ENCODE measurements around the gene CD14. TPM values are rescaled to one million over a fixed set of nuclear protein-coding genes. Genes with fewer than 3 reads are reported as not detected.
A peak's percentile ranks its signal among the peaks of the same experiment; 100 is the strongest.

Gene CD14
- total RNA-seq, 1 experiment from 2014 or later, result 0.63 TPM

GRCh38 chr5:140673187-140673976 is 40.4 kb upstream of the CD14 start, which contains the start of gene DND1:
Gene DND1, minus strand, starts transcription at chr5:140673576. Its CDS starts 34 bp downstream, at chr5:140673542.
- ATAC-seq, result peak; percentile 70
- CTCF ChIA-PET, result interaction anchor here (0.6 to 1.4 kb wide), 3 partner anchors 18 to 327 kb away, joined by 3 to 4 read pairs (median 3); partner anchors contain the start of genes HARS1, HARS2 and HBEGF

More at GRCh38 chr5:140673187-140673976, 40.4 kb upstream of the CD14 start, which contains the start of gene DND1:
- Mint-ChIP-seq H3K36me3 (peaks cover 56% of the 10 kb centered on the region), H3K27ac (no peak within 1 kb of the TSS), H3K9me3 (no peaks in the 10 kb centered on the region), H3K27me3 (ENCODE audit: low read depth) (no peaks in the 10 kb centered on the region), H3K4me1 (peaks cover 7% of the 10 kb centered on the region), H3K4me3 (no peak within 1 kb of the TSS)
- DNase-seq (ENCODE audit: low spot score), result peak; percentile 30
- POLR2A ChIA-PET, result interaction anchor here (0.6 to 1.1 kb wide), 4 partner anchors 8 to 116 kb away, joined by 3 to 4 read pairs (median 3); partner anchors contain the start of genes APBB3, SRA1 and WDR55
- TF ChIP-seq CDX4 (CRISPR knock-in tag; IDR thresholded peaks at IDR 0.05; ENCODE audit: borderline replicate concordance) (no peak), NFYB (CRISPR knock-in tag; conservative IDR thresholded peaks at IDR 0.05; ENCODE audit: low read depth) (0 out of 2 replicates have a peak, but pooled peaks have one; percentile 9), FOXP4 (CRISPR knock-in tag; IDR thresholded peaks at IDR 0.05) (no peak), NR2C2 (CRISPR knock-in tag; IDR thresholded peaks at IDR 0.05) (no peak), ZNF532 (CRISPR knock-in tag; IDR thresholded peaks at IDR 0.05; ENCODE audit: borderline replicate concordance) (no peak), ZNF512 (CRISPR knock-in tag; IDR thresholded peaks at IDR 0.05; ENCODE audit: borderline replicate concordance) (no peak), ZNF281 (CRISPR knock-in tag; IDR thresholded peaks at IDR 0.05) (0 out of 2 replicates have a peak, but pooled peaks have one; percentile 32)

All from WTC11 (cell line).